NCI-H82 treated with DMSO at 0.1 percent for 48 hours (cell line): ENCODE data around the gene PCBP3.
"Not testable (repeated sequence)": the region's sequence is repeated elsewhere in the genome, so short reads cannot be mapped to it uniquely, and the experiment has no call there.

Experiments used
- DNase-seq: peaks from one replicate; lab custom pipeline; 2025; ENCODE audit not compliant: unreplicated experiment; lab: John Stamatoyannopoulos, UW

Gene PCBP3

DNA sequence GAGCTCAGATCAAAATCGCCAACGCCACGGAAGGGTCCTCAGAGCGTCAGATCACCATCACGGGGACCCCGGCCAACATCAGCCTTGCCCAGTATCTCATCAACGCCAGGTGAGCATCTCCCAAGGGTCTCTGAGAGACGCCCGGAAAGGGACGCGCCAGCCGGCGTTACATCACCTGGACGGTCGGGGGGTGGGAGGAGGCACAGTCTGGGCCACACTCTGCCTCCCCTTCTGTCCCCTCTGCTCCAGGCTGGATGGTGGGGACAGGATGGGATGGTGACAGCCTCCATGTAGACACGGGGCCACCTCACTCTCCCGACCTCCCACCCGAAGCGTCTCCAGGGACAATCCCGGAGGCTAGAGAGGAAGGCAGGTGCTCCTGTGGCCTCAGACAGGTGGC lies 296.6 kb downstream of the PCBP3 start:
- DNase-seq = no peak

- no peak for DNase-seq
Observed at GRCh38 chr21:45940621-45941337, 297.3 kb downstream of the PCBP3 start.

GRCh38 chr21:45941338-45941710 lies 297.8 kb downstream of the PCBP3 start:
- DNase-seq = no peak

DNA sequence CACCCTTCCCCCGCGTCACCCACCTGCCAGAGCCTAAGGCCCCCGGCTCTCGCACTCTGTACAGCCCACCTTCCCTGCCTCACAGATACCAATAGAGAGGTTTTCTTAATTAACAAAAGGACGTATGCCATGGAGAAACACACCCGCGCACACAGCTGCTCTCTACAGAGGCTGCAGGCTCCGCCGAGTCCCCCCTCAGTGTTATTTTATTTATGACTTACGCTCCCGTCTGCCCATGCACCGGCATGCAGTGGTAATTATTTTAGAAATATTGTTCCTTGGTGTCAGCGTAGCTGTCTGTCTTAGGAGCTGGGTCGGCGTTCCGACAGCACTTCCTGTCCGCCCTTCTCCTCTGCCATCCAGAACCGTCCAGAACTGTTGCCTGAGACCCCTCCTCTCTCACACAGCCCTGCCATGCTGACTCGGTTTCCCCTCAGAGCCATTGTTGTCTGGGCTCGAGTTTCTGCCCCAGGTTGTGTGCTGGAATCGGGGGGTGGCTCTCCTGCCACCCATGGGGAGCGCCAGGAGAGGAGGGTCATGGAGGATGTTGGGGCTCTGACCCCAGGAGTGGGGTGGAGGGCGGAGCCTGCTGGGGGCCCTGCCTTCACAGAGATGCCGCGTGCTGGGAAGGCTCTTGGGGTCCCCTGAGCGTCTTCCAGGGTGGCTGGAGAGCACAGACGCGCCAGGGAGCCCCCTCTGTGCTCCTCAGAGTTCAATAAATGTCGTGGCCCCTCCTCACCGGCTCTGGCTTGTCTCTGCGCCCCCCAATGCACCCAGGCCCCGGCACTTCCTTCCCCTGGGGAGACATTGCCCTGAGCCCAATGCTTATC lies 298.4 kb downstream of the PCBP3 start:
- DNase-seq = no peak

DNA sequence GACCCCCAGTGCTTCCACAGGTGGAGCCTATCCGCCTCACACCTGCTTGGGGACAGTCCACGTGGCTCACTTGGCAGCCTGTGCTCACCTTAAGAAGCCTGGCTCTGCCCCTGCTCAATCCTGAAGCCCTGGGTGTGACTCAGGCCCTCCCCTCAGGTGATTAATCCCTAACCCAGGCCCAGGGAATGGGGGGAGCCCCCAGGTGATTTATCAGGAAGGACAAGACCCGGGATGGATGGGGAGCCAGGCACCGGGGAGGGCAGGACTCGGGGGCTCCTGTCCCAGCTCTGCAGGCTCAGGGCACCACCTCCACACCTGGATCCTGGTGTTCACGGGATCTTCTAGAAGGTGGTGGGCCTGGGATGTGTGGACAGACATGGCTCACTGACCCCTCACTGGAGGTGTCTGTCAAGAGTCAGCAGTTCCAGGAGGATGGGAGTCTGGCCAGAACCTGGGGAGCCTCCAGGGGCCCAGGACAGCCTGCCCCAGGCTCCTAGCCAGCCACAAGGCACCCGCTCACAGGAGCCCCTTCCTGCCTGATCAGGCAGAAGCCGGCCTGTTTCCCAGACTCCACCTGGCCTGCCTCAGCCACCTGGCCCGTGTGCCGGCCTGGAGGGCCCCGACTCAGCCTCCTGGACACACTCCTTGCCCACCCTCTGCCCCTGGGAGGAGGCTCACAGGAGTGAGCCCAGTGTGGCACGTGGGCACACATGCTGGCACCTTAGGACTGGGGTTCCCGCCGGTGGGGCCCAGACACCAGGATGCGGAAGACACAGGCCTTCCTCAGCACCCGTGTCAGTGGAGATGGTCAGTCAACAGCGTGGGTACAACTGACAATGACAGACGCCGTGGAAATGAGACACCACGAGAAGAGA lies 299.5 kb downstream of the PCBP3 start:
- DNase-seq = no peak

- DNase-seq = no peak
Observed at GRCh38 chr21:45943630-45944540, 300.4 kb downstream of the PCBP3 start.

GRCh38 chr21:45944601-45945000 lies 301.1 kb downstream of the PCBP3 start:
- DNase-seq = no peak

GRCh38 chr21:45945066-45945867 lies 301.7 kb downstream of the PCBP3 start:
- DNase-seq = no peak

- DNase-seq = no peak
Observed at GRCh38 chr21:45945868-45946210, 302.3 kb downstream of the PCBP3 start.

DNA sequence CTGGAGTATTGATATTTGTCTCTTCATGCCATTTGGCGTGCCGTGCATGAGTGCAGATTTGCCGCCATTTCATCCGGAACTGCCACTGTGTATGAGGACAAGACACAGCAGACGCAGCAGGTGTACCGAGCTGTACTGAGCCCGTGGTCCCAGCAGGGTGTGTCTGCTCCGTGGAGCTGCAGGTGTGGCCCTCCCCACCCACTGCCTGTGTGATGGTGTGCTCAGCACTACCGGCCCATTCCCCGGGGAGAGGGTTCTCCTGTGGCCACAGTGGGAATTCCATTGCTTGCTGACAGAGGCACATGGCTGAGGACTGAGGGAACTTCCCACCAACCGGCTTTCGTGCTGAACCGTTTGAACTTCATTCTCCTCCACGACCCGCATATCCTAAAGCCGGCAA lies 303.8 kb downstream of the PCBP3 start:
- DNase-seq = no peak

DNA sequence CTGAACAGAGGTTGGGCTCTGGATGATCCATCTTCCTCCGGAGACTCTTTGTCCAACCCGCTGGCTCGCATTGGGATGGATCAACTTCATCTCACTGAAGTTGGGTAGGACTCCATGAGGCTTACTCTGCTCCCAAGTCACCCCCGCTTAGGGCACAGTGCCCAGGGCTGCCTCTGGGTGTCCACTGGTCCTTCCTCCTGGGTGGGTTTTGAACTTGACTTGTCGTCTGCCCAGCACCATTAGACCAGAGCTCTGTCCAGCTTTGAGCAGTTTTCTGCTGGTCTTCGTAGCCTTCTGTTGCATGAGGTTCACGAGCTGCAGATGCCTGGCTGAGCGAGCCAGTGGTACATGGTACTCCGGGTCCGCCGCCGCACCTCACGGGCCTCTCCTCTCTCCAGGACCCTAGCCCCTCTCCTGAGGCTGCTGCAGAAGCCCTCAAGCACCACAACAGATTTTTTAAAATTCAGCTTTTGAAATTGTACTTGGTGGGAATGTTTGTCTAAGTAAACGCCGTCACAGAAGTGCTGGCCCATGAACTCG lies 304.3 kb downstream of the PCBP3 start:
- DNase-seq = no peak

GRCh38 chr21:45948576-45949141 lies 305.1 kb downstream of the PCBP3 start:
- no peak for DNase-seq

- DNase-seq = no peak
Observed at GRCh38 chr21:45949928-45950739, 306.6 kb downstream of the PCBP3 start.

GRCh38 chr21:45950740-45951515 lies 307.4 kb downstream of the PCBP3 start:
- DNase-seq = peak; percentile 4

- no peak for DNase-seq
Observed at GRCh38 chr21:45951676-45952075, 308.2 kb downstream of the PCBP3 start.

DNA sequence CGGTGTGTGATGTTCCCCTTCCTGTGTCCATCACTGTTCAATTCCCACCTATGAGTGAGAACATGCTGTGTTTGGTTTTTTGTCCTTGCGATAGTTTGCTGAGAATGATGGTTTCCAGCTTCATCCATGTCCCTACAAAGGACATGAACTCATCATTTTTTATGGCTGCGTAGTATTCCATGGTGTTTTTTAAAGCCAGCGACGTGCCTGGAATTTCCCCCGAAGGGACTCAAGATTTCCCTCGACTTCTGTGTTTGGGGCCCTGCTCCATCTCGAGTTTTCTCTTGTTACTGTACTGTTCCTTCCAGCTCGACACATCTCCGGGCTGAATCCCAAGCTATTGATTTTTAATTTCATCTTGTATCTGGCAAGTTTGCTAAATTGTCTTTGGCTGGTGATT lies 309.0 kb downstream of the PCBP3 start:
- not testable (repeated sequence) for DNase-seq

GRCh38 chr21:45952974-45953373 lies 309.4 kb downstream of the PCBP3 start:
- no peak for DNase-seq

- DNase-seq = peak; percentile 1
Observed at GRCh38 chr21:45954261-45954660, 310.7 kb downstream of the PCBP3 start.
